Coronary artery (tissue), 2 donors: ENCODE results near the gene ST6GALNAC4.
A peak's percentile ranks its signal among the peaks of the same experiment; 100 is the strongest.

ENCODE experiments used
- DNase-seq: peaks from one replicate; pipeline ENCODE4 v3.0.0-alpha.2; 2017; ENCODE audit warnings: low spot score
- H3K27ac ChIP-seq, 2 donors: fragments of 200-600 bp; sonication (generic); one replicate each; pipeline ENCODE4 v1.5.1; 2016 to 2019
- H3K4me3 ChIP-seq: fragments of 200-600 bp; sonication (generic); 2 replicates; pipeline ENCODE4 v1.5.1; 2016; ENCODE audit warnings: mild to moderate bottlenecking, moderate library complexity
- TF ChIP-seq, protein P1 (sequence below): fragments of 200-600 bp; sonication (generic); IDR thresholded peaks from one replicate; pipeline ENCODE4 v1.5.1; 2019; ENCODE audit warnings: antibody characterized with exemption

ST6GALNAC4 gene

DNA sequence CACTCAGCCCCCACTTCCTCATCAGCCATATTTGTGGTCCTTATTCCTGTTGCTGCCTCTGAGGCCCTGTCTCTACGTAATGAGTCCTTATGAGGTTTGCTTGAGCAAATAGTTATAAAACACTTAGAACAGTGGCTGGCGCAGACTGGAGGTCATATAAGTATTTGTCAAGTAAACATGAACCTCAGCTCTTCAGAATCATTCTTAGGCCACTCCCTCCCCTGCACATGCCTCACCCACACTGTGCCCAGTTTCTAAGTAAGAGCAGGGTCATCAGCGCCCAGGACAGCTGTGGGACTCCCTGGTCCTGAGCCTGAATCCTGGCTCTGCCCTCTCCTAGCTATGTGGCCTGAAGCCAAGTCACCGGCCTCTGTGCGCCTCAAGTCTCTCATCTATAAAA, 4.0 kb downstream of the ST6GALNAC4 start:
- no peak for DNase-seq
- H3K27ac ChIP-seq, result no peak overlapping the region
- no peak overlapping the region for H3K4me3 ChIP-seq
- TF ChIP-seq, protein P1, sequence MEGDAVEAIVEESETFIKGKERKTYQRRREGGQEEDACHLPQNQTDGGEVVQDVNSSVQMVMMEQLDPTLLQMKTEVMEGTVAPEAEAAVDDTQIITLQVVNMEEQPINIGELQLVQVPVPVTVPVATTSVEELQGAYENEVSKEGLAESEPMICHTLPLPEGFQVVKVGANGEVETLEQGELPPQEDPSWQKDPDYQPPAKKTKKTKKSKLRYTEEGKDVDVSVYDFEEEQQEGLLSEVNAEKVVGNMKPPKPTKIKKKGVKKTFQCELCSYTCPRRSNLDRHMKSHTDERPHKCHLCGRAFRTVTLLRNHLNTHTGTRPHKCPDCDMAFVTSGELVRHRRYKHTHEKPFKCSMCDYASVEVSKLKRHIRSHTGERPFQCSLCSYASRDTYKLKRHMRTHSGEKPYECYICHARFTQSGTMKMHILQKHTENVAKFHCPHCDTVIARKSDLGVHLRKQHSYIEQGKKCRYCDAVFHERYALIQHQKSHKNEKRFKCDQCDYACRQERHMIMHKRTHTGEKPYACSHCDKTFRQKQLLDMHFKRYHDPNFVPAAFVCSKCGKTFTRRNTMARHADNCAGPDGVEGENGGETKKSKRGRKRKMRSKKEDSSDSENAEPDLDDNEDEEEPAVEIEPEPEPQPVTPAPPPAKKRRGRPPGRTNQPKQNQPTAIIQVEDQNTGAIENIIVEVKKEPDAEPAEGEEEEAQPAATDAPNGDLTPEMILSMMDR, result no peak

DNA sequence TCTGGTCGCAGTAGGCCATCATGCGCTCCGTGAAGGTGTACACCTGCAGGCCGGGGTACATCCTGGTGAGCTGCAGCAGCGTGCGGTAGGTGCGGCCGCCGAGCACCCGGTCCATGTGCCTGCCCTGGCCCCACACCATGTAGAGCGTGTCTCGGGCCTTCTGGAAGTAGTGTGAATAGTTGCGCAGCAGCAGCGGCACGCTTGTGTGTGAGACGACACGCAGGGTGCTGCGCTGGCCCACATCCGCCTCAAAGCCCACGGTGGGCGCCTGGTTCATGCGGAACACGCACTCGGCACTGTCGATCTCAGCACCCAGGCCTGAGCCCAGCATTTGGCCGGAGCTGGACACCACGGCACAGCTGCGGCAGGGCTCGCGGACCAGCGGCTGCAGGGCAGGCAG, 4.5 kb downstream of the ST6GALNAC4 start:
- Histone ChIP-seq H3K27ac (no peak overlapping the region), H3K4me3 (no peak overlapping the region)
- no peak for DNase-seq
- TF ChIP-seq, protein P1, result no peak

DNA sequence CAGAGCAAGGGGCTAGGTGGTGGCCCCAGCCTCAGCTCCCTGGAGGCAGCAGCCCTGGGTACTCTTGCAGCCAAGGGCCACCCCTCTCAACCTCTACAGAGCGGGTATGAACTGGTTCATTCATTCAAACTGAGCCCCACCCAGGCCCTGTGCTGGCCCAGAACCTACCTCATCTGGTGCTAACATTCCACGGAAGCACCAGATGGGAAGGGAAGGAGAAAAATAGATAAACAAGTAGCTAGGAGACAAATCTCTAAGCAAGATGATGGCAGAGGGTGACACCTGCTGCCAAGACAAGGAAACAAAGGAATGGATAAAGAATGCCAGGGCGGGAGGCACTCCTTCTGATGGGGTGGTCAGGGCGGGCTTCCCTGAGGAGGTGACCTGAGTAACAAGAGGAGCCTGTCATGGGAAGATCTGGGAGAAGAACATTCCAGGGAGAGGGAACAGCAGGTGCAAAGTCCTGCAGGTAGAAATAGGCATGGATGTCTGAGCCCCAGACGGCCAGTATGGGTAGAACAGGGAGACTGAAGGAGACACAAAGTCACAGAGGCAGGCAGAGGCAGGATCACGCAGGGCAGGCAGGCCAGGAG, 6.1 kb downstream of the ST6GALNAC4 start:
- Histone ChIP-seq H3K4me3 (no peak overlapping the region), H3K27ac (peak overlapping the region in 1 of 2 donors; percentile 5)
- TF ChIP-seq, protein P1, result no peak
- no peak for DNase-seq

DNA sequence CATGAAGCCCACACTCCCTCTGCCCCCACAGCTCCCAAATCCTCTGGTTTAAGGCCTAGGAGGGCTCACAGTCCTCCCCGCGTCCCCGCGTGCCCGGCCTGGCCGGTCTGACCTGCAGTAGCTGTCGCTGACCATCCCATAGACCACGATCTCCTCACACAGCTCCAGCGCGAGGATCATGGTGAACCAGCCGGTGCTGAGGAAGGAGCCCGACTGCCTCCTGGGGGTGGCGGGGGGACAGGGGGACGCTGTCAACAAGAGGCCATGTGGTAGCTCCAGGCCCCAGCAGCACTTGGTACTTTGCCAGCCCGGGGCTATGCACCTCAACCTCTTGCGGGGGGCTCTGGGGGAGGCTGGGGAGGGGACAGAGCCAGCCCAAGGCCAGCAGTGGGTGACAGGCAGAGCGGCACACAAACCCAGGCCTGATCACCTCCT, 7.0 kb downstream of the ST6GALNAC4 start:
- Histone ChIP-seq H3K27ac (no peak overlapping the region), H3K4me3 (no peak overlapping the region)
- TF ChIP-seq, protein P1, result no peak
- DNase-seq, result no peak

DNA sequence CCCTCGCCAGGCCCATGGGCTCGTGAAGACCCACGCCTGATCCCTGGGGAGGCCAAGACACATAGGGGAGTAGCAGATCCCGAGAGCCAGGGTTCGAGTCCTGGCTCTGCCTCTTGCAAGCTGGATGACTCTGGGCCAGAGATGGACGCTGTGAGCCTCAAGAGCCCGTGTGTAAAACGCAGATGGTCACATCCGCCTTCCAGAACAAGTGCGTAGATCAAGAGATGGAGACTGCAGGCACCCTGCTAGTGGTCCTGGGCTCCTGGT, 8.2 kb downstream of the ST6GALNAC4 start:
- TF ChIP-seq, protein P1, result no peak
- H3K27ac ChIP-seq, result no peak overlapping the region
- DNase-seq, result no peak
- no peak overlapping the region for H3K4me3 ChIP-seq

DNA sequence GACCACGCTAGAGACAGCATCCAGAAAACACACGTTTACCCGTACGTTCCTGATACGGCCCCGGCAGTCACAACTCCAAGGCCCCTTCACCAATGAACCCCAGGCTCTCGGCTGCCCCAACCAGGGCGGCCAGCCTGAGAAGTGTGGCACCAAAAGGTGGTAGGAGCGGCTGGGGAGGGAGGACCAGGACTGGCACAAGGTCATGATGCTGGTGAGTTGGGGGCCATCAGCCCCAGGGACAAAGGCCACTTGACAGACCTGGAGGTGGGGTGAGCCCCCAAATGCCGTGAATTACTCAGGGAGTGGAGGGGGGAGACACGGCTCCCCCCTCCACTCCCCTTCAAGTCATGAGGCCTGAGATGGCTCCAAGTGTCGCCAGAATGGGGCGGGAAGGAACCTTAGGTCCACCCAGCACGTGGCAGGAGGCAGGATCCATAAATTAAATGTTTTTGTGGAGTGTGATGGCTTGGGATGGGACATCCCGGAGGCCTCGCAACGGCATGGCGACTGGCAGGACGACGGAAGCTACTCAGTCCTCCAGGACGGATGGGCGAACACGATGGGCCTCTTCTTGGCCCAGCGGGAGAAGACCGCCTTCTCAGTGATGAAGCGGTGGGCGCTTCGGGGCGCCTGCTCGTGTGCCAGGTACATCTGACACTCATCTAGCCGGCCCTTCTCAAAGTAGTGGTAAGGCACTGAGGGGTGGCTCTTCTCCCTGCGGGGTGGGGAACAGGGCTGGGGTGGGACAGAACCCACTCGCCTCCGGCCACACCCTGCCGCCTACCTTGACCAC, 8.8 kb downstream of the ST6GALNAC4 start:
- no peak for DNase-seq
- Histone ChIP-seq H3K4me3 (no peak overlapping the region), H3K27ac (no peak overlapping the region)
- TF ChIP-seq, protein P1, result no peak

DNA sequence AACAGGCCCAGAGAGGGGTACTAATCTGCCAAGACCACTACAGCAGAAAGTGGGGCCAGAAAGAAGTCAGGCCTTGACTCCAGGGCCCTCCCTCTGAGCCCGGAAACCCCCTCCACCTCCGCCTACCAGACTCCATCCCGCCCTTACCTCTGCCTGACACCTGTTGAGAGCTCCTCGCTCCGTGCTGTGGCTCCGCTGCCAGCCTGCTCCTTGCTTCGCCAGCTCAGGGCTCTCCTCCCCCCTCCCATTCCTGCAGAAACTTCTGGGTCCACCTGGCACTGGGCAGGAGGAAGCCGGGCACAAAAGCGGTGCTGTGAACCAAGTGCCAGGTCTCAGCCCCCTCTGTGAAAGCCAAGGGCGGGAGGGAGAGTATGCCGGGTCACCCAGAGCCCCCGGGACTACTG, 11.1 kb downstream of the ST6GALNAC4 start:
- no peak for DNase-seq
- Histone ChIP-seq H3K4me3 (no peak overlapping the region), H3K27ac (peak overlapping the region; percentile 72 to 95)
- TF ChIP-seq, protein P1, result no peak
